ENCODE results near the gene ADCK2.

GRCh38 chr7:140655511-140656408, 17.0 kb upstream of the ADCK2 start:
- TF ChIP-seq YY1 (IDR thresholded peaks at IDR 0.05; ENCODE audit: insufficient read depth, insufficient read length), result no peak
- no peak for TF ChIP-seq SUZ12 (IDR thresholded peaks at IDR 0.05; ENCODE audit: extremely low read depth, insufficient read depth, insufficient read length)
- TF ChIP-seq ZNF274 (IDR thresholded peaks at IDR 0.05; ENCODE audit: low read depth, low read length), result no peak
